H1 (cell line): ENCODE results near the gene FCER2. TPM values are rescaled to one million over a fixed set of nuclear protein-coding genes. Genes with fewer than 3 reads are reported as not detected.

Experiments
- polyA plus RNA-seq, 7 experiments: library from polyadenylated mRNA; depleted of rRNA in 3 of 7; stranded (reverse) in 5 of 7; unstranded in 2 of 7; fragments of >200 nt in 5 of 7; fragments of 200-250 nt in 2 of 7; gene quantifications; 1 replicate in 5 of 7; 2 replicates in 1 of 7; 4 replicates in 1 of 7; pipeline versions ENCODE4 v1.2.1 to v1.2.3, GENCODE V29; 2011 to 2013; ENCODE audit warnings: missing spikeins in 2 of 7, mixed read lengths in 2 of 7
- total RNA-seq: library from RNA; stranded (reverse); fragmentation: NEBNext Ultra II Directional; extraction: Animal tissue kit (Norgen Biotek cat#: 25700); gene quantifications from 2 replicates; pipeline ENCODE4 v1.2.1, GENCODE V29; 2021
- TF ChIP-seq, protein P1 (sequence below): fragments of 300-600 bp; sonication (generic); IDR thresholded peaks from 2 replicates; pipeline ENCODE4 v1.7.1; 2012; ENCODE audit warnings: low read length, moderate library complexity, mild to moderate bottlenecking, inconsistent platforms; ENCODE audit not compliant: insufficient replicate concordance

FCER2 gene
- total and polyA plus RNA-seq, 2 of the 8 experiments (the other 6 are each of a cell fraction or from before 2014, with no cell fraction given) = 0.67 TPM; not detected in 1

DNA sequence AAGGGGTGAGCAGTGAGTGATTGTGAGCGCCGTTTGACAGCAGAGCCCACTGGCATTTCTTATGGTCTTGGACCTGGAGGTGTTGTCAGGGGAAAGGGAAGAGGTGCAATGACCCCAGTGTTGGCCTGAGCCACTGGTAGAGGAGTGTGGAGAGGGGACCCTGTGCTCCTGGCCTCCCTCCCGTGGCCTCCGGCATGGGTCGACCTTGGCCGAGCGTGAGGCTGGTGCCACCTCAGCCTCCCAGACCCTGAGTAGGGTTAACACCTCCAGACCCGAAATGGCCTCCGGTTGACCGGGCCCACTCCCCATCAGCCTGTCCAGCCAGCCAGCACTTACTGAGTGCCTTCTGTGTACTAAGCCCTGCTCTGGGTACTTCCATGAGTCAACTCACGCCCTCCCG, 14.8 kb downstream of the FCER2 start (continued):
- TF ChIP-seq, protein P1, sequence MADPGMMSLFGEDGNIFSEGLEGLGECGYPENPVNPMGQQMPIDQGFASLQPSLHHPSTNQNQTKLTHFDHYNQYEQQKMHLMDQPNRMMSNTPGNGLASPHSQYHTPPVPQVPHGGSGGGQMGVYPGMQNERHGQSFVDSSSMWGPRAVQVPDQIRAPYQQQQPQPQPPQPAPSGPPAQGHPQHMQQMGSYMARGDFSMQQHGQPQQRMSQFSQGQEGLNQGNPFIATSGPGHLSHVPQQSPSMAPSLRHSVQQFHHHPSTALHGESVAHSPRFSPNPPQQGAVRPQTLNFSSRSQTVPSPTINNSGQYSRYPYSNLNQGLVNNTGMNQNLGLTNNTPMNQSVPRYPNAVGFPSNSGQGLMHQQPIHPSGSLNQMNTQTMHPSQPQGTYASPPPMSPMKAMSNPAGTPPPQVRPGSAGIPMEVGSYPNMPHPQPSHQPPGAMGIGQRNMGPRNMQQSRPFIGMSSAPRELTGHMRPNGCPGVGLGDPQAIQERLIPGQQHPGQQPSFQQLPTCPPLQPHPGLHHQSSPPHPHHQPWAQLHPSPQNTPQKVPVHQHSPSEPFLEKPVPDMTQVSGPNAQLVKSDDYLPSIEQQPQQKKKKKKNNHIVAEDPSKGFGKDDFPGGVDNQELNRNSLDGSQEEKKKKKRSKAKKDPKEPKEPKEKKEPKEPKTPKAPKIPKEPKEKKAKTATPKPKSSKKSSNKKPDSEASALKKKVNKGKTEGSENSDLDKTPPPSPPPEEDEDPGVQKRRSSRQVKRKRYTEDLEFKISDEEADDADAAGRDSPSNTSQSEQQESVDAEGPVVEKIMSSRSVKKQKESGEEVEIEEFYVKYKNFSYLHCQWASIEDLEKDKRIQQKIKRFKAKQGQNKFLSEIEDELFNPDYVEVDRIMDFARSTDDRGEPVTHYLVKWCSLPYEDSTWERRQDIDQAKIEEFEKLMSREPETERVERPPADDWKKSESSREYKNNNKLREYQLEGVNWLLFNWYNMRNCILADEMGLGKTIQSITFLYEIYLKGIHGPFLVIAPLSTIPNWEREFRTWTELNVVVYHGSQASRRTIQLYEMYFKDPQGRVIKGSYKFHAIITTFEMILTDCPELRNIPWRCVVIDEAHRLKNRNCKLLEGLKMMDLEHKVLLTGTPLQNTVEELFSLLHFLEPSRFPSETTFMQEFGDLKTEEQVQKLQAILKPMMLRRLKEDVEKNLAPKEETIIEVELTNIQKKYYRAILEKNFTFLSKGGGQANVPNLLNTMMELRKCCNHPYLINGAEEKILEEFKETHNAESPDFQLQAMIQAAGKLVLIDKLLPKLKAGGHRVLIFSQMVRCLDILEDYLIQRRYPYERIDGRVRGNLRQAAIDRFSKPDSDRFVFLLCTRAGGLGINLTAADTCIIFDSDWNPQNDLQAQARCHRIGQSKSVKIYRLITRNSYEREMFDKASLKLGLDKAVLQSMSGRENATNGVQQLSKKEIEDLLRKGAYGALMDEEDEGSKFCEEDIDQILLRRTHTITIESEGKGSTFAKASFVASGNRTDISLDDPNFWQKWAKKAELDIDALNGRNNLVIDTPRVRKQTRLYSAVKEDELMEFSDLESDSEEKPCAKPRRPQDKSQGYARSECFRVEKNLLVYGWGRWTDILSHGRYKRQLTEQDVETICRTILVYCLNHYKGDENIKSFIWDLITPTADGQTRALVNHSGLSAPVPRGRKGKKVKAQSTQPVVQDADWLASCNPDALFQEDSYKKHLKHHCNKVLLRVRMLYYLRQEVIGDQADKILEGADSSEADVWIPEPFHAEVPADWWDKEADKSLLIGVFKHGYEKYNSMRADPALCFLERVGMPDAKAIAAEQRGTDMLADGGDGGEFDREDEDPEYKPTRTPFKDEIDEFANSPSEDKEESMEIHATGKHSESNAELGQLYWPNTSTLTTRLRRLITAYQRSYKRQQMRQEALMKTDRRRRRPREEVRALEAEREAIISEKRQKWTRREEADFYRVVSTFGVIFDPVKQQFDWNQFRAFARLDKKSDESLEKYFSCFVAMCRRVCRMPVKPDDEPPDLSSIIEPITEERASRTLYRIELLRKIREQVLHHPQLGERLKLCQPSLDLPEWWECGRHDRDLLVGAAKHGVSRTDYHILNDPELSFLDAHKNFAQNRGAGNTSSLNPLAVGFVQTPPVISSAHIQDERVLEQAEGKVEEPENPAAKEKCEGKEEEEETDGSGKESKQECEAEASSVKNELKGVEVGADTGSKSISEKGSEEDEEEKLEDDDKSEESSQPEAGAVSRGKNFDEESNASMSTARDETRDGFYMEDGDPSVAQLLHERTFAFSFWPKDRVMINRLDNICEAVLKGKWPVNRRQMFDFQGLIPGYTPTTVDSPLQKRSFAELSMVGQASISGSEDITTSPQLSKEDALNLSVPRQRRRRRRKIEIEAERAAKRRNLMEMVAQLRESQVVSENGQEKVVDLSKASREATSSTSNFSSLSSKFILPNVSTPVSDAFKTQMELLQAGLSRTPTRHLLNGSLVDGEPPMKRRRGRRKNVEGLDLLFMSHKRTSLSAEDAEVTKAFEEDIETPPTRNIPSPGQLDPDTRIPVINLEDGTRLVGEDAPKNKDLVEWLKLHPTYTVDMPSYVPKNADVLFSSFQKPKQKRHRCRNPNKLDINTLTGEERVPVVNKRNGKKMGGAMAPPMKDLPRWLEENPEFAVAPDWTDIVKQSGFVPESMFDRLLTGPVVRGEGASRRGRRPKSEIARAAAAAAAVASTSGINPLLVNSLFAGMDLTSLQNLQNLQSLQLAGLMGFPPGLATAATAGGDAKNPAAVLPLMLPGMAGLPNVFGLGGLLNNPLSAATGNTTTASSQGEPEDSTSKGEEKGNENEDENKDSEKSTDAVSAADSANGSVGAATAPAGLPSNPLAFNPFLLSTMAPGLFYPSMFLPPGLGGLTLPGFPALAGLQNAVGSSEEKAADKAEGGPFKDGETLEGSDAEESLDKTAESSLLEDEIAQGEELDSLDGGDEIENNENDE = no peak
- TF ChIP-seq, all 59 proteins: peak for 0
